GM12872 (cell line): Measurements from ENCODE around the gene FGGY.

ENCODE experiments used
- CTCF ChIP-seq: IDR thresholded peaks from 3 replicates; pipeline ENCODE4 v1.5.1; 2011; ENCODE audit warnings: low read depth, mild to moderate bottlenecking, low read length, moderate library complexity; ENCODE audit not compliant: insufficient read depth

The FGGY gene

GRCh38 chr1:59738152-59738551 is 441.3 kb downstream of the FGGY start:
- no peak for TF ChIP-seq CTCF

GRCh38 chr1:59738591-59739015 is 441.7 kb downstream of the FGGY start:
- TF ChIP-seq CTCF: no peak

GRCh38 chr1:59739111-59739510 is 442.2 kb downstream of the FGGY start:
- no peak for TF ChIP-seq CTCF

GRCh38 chr1:59742526-59742925 is 445.6 kb downstream of the FGGY start:
- no peak for TF ChIP-seq CTCF

GRCh38 chr1:59743324-59744091 is 446.6 kb downstream of the FGGY start:
- no peak for TF ChIP-seq CTCF

- no peak for TF ChIP-seq CTCF
Observed at GRCh38 chr1:59747420-59748024, 450.6 kb downstream of the FGGY start.

GRCh38 chr1:59748123-59748522 is 451.2 kb downstream of the FGGY start:
- no peak for TF ChIP-seq CTCF
